ENCODE data around the gene HMG20B. TPM values are rescaled to one million over a fixed set of nuclear protein-coding genes. Genes with fewer than 3 reads are reported as not detected.

The HMG20B gene
- total and polyA plus RNA-seq, 2 of the 8 experiments (the other 6 are each of a cell fraction or from before 2014, with no cell fraction given), result 42.9 to 74.2 TPM

DNA sequence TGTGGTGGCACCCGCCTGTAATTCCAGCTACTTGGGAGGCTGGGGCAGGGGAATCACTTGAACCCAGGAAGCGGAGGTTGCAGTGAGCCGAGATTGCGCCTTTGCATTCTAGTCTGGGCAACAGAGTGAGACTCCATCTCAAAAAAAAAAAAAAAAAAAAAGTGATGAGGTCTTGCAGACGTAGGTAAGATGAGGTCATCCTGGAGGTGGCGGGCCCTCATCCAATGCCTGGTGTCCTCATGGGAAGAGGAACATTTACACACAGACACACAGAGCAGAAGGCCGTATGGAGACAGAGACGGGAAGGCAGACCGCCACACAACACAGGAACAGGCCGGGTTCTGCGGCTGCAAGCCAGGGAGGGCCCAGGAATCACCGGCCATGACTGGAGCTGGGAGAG is 49.5 kb downstream of the HMG20B start:
- no peak for DNase-seq (ENCODE audit: low read depth in 1 of 2, low spot score in 2 of 2)
- H2AFZ ChIP-seq (ENCODE audit: low read length), result no peak overlapping the region
- peaks cover 0 to 9% (median 2%) of the 10 kb centered on the region in 4 experiments; a peak in 4 of 7 replicates for H3K4me1 ChIP-seq (replicated peaks in 1 of 4; ENCODE audit: control insufficient read depth in 3 of 4, insufficient read depth in 4 of 4, low read length in 3 of 4)
- WGBS, 2 experiments (ENCODE audit: extremely low coverage in 1 of 2, insufficient coverage in 1 of 2, insufficient read length in 1 of 2, insufficient replicate concordance in 2 of 2, low coverage in 1 of 2, low lambda C conversion rate in 2 of 2, missing lambda C conversion rate in 1 of 2), result 82% methylated on average over 10 of the region's 12 CpGs; no CpG with 5 or more reads in 1 of the 2 experiments
- POLR2A ChIA-PET (ENCODE audit: partially characterized antibody), result interaction anchor here (1.6 to 1.7 kb wide), 2 partner anchors 10 to 85 kb away, joined by 3 to 5 read pairs; no protein-coding TSS in a partner anchor
- no peak overlapping the region for H2BK15ac ChIP-seq (ENCODE audit: low read length)
- no peaks in the 10 kb centered on the region for H3K9me3 ChIP-seq (ENCODE audit: insufficient read depth in 2 of 2, low read depth in 1 of 2, low read length in 1 of 2)
- peaks cover 9 to 24% of the 10 kb centered on the region in 2 experiments for H3K79me2 ChIP-seq (ENCODE audit: control insufficient read depth in 1 of 2, insufficient read depth in 2 of 2, low read length in 2 of 2)
- H2BK5ac ChIP-seq (ENCODE audit: low read depth, low read length), result no peak overlapping the region
- no peak overlapping the region for H3K4me2 ChIP-seq (ENCODE audit: insufficient read depth in 1 of 2, low read depth in 2 of 2, low read length in 2 of 2)
- no peak overlapping the region for H4K5ac ChIP-seq (ENCODE audit: insufficient read length, low read depth, low read length)
- no peak overlapping the region for H3K4ac ChIP-seq (replicated peaks; ENCODE audit: insufficient read length, low read depth, low read length)
- H2BK20ac ChIP-seq (ENCODE audit: low read length), result no peak overlapping the region
- no peak overlapping the region for H2BK12ac ChIP-seq (ENCODE audit: low read depth, low read length)
- peaks cover 2 to 5% (median 3%) of the 10 kb centered on the region in 4 experiments; a peak in 4 of 8 replicates for H3K36me3 ChIP-seq (ENCODE audit: control insufficient read depth in 2 of 4, insufficient read depth in 4 of 4, low read length in 3 of 4)
- FAIRE-seq, result no peak
- peaks cover 4 to 16% of the 10 kb centered on the region in 2 experiments for H4K20me1 ChIP-seq (replicated peaks in 1 of 2; ENCODE audit: control insufficient read depth in 1 of 2, insufficient read depth in 2 of 2, low read length in 2 of 2)
- H4K91ac ChIP-seq (replicated peaks; ENCODE audit: insufficient read length, low read length), result no peak overlapping the region
- H3K27ac ChIP-seq (ENCODE audit: low read depth, low read length), result no peak overlapping the region
- peaks cover 12% of the 10 kb centered on the region for H3K79me1 ChIP-seq (ENCODE audit: low read depth, low read length)
- no peak overlapping the region for H2BK120ac ChIP-seq (replicated peaks; ENCODE audit: low read depth, low read length)
- H4K8ac ChIP-seq (ENCODE audit: extremely low read depth, insufficient read depth, low read length), result no peak overlapping the region
- no peaks in the 10 kb centered on the region for H3K27me3 ChIP-seq (replicated peaks in 1 of 4; ENCODE audit: control insufficient read depth in 3 of 4, extremely low read depth in 1 of 4, insufficient read depth in 3 of 4, low read length in 3 of 4)
- CTCF ChIA-PET (ENCODE audit: partially characterized antibody), result interaction anchor here (0.7 to 7.3 kb wide), 10 partner anchors 9 to 317 kb away, joined by 3 to 38 read pairs (median 3); partner anchors contain the start of gene GIPC3
- no peak overlapping the region for H3K9ac ChIP-seq (replicated peaks in 1 of 4; ENCODE audit: extremely low read depth in 1 of 4, low read depth in 3 of 4, low read length in 3 of 4)
- H3K23me2 ChIP-seq (ENCODE audit: low read depth, low read length), result peaks cover 4% of the 10 kb centered on the region
- no peak overlapping the region for H3K23ac ChIP-seq (ENCODE audit: insufficient read length)
- no peak overlapping the region for H3K4me3 ChIP-seq (ENCODE audit: extremely low read depth in 1 of 4, insufficient read depth in 2 of 4, low read depth in 3 of 4, low read length in 4 of 4)
- H3K14ac ChIP-seq (ENCODE audit: insufficient read length), result no peak overlapping the region
- H2AK5ac ChIP-seq (ENCODE audit: low read depth, low read length), result no peak overlapping the region
- H3K56ac ChIP-seq (replicated peaks; ENCODE audit: insufficient read length, low read depth, low read length), result no peak overlapping the region
- H3K18ac ChIP-seq (ENCODE audit: extremely low read depth, low read length), result no peak overlapping the region
- TF ChIP-seq TCF12 (IDR thresholded peaks at IDR 0.05; ENCODE audit: low read depth, low read length), result no peak
- no peak for TF ChIP-seq YY1 (IDR thresholded peaks at IDR 0.05; ENCODE audit: low read depth, low read length)
- TF ChIP-seq SP1 (IDR thresholded peaks at IDR 0.05; ENCODE audit: low read depth, low read length), result no peak
- TF ChIP-seq, protein P1, sequence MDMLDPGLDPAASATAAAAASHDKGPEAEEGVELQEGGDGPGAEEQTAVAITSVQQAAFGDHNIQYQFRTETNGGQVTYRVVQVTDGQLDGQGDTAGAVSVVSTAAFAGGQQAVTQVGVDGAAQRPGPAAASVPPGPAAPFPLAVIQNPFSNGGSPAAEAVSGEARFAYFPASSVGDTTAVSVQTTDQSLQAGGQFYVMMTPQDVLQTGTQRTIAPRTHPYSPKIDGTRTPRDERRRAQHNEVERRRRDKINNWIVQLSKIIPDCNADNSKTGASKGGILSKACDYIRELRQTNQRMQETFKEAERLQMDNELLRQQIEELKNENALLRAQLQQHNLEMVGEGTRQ (IDR thresholded peaks at IDR 0.05; ENCODE audit: low read length), result no peak
- no peak for TF ChIP-seq ATF3 (IDR thresholded peaks at IDR 0.05; ENCODE audit: insufficient read depth, low read depth, low read length)
- TF ChIP-seq ZNF274 (IDR thresholded peaks at IDR 0.05; ENCODE audit: borderline replicate concordance, extremely low read depth, low read length), result no peak
- no peak for TF ChIP-seq RFX5 (IDR thresholded peaks at IDR 0.05; ENCODE audit: borderline replicate concordance, low read depth, low read length)
- no peak for TF ChIP-seq CTBP2 (IDR thresholded peaks at IDR 0.05; ENCODE audit: borderline replicate concordance, insufficient read depth, insufficient read length, low read length)
- no peak for TF ChIP-seq KDM5A (IDR thresholded peaks at IDR 0.05; ENCODE audit: low read length)
- TF ChIP-seq BACH1 (IDR thresholded peaks at IDR 0.05; ENCODE audit: low read length), result no peak
- no peak for TF ChIP-seq POU5F1 (IDR thresholded peaks at IDR 0.05; ENCODE audit: low read depth, low read length)
